Astrocyte (in vitro differentiated cells and primary cell): ENCODE results near the gene STK24. TPM values are rescaled to one million over a fixed set of nuclear protein-coding genes. Genes with fewer than 3 reads are reported as not detected.
A peak's percentile ranks its signal among the peaks of the same experiment; 100 is the strongest.

Experiments
- DNase-seq: peaks from one replicate; pipeline ENCODE4 v3.0.0-alpha.2; 2010; ENCODE audit warnings: low read depth
- FAIRE-seq: peaks from 2 replicates; lab custom pipeline; 2011; peaks lifted over from hg19 to GRCh38; lab: Jason Lieb, UNC
- H2AFZ ChIP-seq: 2 replicates; pipeline ENCODE4 v1.6.0; 2012; ENCODE audit warnings: low read depth, low read length, inconsistent platforms
- H3K27ac ChIP-seq: 2 replicates; pipeline ENCODE4 v1.5.1; 2011; ENCODE audit warnings: low read depth, low read length, inconsistent platforms
- H3K27me3 ChIP-seq: 2 replicates; pipeline ENCODE4 v1.6.0; 2011; ENCODE audit warnings: low read length, inconsistent platforms; ENCODE audit not compliant: insufficient read depth
- H3K36me3 ChIP-seq: 2 replicates; pipeline ENCODE4 v1.5.1; 2011; ENCODE audit warnings: low read length, inconsistent platforms; ENCODE audit not compliant: insufficient read depth
- H3K4me1 ChIP-seq: 2 replicates; pipeline ENCODE4 v1.5.1; 2011; ENCODE audit warnings: low read length, inconsistent platforms; ENCODE audit not compliant: insufficient read depth
- H3K4me2 ChIP-seq: 2 replicates; pipeline ENCODE4 v1.6.0; 2012; ENCODE audit warnings: low read length, inconsistent platforms
- H3K4me3 ChIP-seq: 2 replicates; pipeline ENCODE4 v1.5.1; 2011; ENCODE audit warnings: low read depth, mild to moderate bottlenecking, low read length, inconsistent platforms; ENCODE audit not compliant: insufficient read depth
- H3K79me2 ChIP-seq: 2 replicates; pipeline ENCODE4 v1.6.0; 2012; ENCODE audit warnings: mild to moderate bottlenecking, low read length, inconsistent platforms; ENCODE audit not compliant: insufficient read depth
- H3K9ac ChIP-seq: 2 replicates; pipeline ENCODE4 v1.6.0; 2012; ENCODE audit warnings: mild to moderate bottlenecking, low read length, inconsistent platforms
- H3K9me3 ChIP-seq: 2 replicates; pipeline ENCODE4 v1.5.1; 2012; ENCODE audit warnings: low read depth, mild to moderate bottlenecking, low read length, inconsistent platforms; ENCODE audit not compliant: insufficient read depth
- H4K20me1 ChIP-seq: 2 replicates; pipeline ENCODE4 v1.6.0; 2012; ENCODE audit warnings: low read length, inconsistent platforms; ENCODE audit not compliant: insufficient read depth
- H3K27ac Mint-ChIP-seq: one replicate; pipeline ENCODE4 v1.8.0; 2021; ENCODE audit warnings: mild to moderate bottlenecking, mixed read lengths; ENCODE audit not compliant: unreplicated experiment
- H3K27me3 Mint-ChIP-seq: one replicate; pipeline ENCODE4 v1.8.0; 2021; ENCODE audit warnings: low read depth, mixed read lengths; ENCODE audit not compliant: unreplicated experiment
- H3K36me3 Mint-ChIP-seq: one replicate; pipeline ENCODE4 v1.8.0; 2021; ENCODE audit warnings: low read depth, mixed read lengths; ENCODE audit not compliant: unreplicated experiment
- H3K4me1 Mint-ChIP-seq: one replicate; pipeline ENCODE4 v1.8.0; 2021; ENCODE audit warnings: low read depth, mixed read lengths; ENCODE audit not compliant: unreplicated experiment
- H3K4me3 Mint-ChIP-seq: one replicate; pipeline ENCODE4 v1.8.0; 2021; ENCODE audit warnings: mild to moderate bottlenecking, moderate library complexity, mixed read lengths; ENCODE audit not compliant: unreplicated experiment
- H3K9me3 Mint-ChIP-seq: one replicate; pipeline ENCODE4 v1.8.0; 2021; ENCODE audit warnings: mild to moderate bottlenecking, mixed read lengths; ENCODE audit not compliant: unreplicated experiment
- EZH2 ChIP-seq: IDR thresholded peaks from 2 replicates; pipeline ENCODE4 v1.6.1; 2012; ENCODE audit warnings: mild to moderate bottlenecking, low read length, inconsistent platforms; ENCODE audit not compliant: insufficient read depth
- total RNA-seq: library from RNA; stranded (reverse); gene quantifications from 2 replicates; pipeline ENCODE4 v1.2.1, GENCODE V29; 2021
- TF ChIP-seq, protein P1 (sequence below): IDR thresholded peaks from 2 replicates; pipeline ENCODE4 v1.5.1; 2011; ENCODE audit warnings: low read depth, mild to moderate bottlenecking, inconsistent platforms, low read length, moderate library complexity; ENCODE audit not compliant: insufficient read depth

Gene STK24
- total RNA-seq, 1 donor from 2014 or later = 96.1 TPM

DNA sequence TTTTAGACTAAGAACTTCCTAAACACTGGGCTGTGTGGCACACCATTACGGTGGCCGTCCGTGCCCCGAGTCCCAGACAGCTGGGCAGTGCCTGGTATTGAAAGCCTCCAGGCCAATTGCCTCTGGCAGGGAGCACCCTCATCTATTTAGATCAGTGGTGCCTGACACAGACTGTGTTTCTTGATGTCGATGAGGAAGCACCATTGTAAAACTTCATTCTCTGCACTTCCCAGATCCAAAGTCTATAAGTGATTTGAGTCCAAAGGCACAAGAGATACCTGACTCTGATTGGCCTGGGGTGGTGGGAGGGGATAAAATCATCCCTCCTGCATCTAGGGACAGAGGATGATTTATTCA is 8.5 kb upstream of the STK24 start:
- Mint-ChIP-seq H3K4me1 (peaks cover 24% of the 10 kb centered on the region), H3K4me3 (no peak overlapping the region), H3K9me3 (peaks cover 1% of the 10 kb centered on the region), H3K36me3 (no peaks in the 10 kb centered on the region), H3K27ac (no peak overlapping the region), H3K27me3 (no peaks in the 10 kb centered on the region)
- H3K79me2 ChIP-seq = no peaks in the 10 kb centered on the region
- no peak overlapping the region for H3K27ac ChIP-seq
- no peak overlapping the region for H2AFZ ChIP-seq
- H3K4me3 ChIP-seq = no peak overlapping the region
- no peaks in the 10 kb centered on the region for H3K27me3 ChIP-seq
- H4K20me1 ChIP-seq = no peaks in the 10 kb centered on the region
- no peak overlapping the region for H3K4me2 ChIP-seq
- no peak for FAIRE-seq
- H3K9ac ChIP-seq = no peak overlapping the region
- TF ChIP-seq EZH2 = no peak
- TF ChIP-seq, protein P1, sequence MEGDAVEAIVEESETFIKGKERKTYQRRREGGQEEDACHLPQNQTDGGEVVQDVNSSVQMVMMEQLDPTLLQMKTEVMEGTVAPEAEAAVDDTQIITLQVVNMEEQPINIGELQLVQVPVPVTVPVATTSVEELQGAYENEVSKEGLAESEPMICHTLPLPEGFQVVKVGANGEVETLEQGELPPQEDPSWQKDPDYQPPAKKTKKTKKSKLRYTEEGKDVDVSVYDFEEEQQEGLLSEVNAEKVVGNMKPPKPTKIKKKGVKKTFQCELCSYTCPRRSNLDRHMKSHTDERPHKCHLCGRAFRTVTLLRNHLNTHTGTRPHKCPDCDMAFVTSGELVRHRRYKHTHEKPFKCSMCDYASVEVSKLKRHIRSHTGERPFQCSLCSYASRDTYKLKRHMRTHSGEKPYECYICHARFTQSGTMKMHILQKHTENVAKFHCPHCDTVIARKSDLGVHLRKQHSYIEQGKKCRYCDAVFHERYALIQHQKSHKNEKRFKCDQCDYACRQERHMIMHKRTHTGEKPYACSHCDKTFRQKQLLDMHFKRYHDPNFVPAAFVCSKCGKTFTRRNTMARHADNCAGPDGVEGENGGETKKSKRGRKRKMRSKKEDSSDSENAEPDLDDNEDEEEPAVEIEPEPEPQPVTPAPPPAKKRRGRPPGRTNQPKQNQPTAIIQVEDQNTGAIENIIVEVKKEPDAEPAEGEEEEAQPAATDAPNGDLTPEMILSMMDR = no peak
- H3K9me3 ChIP-seq = no peaks in the 10 kb centered on the region
- H3K36me3 ChIP-seq = no peaks in the 10 kb centered on the region
- H3K4me1 ChIP-seq = peaks cover 20% of the 10 kb centered on the region
- DNase-seq = no peak

DNA sequence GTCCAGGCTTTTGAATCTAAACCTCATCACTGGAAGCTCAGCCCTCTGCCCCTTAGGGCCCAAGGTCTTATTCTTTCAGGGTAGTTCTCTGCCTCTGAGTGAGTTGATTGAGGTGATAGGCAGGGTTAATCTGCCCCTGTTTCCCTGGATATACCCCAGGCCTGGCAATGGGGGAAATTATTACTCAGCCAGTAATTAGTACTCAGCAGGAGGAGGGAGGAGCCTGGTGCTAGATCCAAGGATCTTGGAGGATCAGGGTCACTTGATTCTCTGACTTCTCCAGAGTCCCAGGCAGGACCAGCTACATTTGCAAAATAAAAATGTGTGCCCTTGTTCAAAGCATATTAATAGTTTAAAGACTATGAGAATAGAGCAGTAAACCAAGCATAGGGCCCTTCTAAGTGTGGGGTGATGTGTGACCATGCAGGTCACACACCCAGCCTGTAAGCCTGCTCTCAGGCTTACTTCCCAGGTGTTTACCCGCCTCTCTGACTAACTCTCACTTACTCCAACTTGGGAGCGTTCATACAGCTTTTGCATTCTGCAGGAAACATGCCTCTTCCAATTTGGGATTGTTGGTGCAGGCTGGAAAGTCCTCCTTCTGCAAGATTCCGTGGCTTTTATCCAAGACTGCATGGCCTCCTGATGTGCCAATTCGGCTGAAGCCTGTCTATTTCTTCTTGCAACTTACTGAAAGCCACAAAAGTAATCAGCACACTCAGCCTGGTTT is 7.9 kb upstream of the STK24 start:
- Histone ChIP-seq H3K9ac (no peak overlapping the region), H3K4me3 (no peak overlapping the region), H3K27me3 (no peaks in the 10 kb centered on the region), H3K27ac (no peak overlapping the region), H3K79me2 (no peaks in the 10 kb centered on the region), H3K9me3 (no peaks in the 10 kb centered on the region), H4K20me1 (no peaks in the 10 kb centered on the region), H2AFZ (no peak overlapping the region), H3K36me3 (no peaks in the 10 kb centered on the region), H3K4me1 (peaks cover 20% of the 10 kb centered on the region), H3K4me2 (no peak overlapping the region)
- no peak overlapping the region for H3K27ac Mint-ChIP-seq
- no peak overlapping the region for H3K4me3 Mint-ChIP-seq
- no peak for FAIRE-seq
- peaks cover 1% of the 10 kb centered on the region for H3K9me3 Mint-ChIP-seq
- H3K4me1 Mint-ChIP-seq = peaks cover 24% of the 10 kb centered on the region
- no peak for TF ChIP-seq EZH2
- TF ChIP-seq, protein P1 = no peak
- no peak for DNase-seq
- no peaks in the 10 kb centered on the region for H3K27me3 Mint-ChIP-seq
- H3K36me3 Mint-ChIP-seq = peaks cover under 1% of the 10 kb centered on the region

DNA sequence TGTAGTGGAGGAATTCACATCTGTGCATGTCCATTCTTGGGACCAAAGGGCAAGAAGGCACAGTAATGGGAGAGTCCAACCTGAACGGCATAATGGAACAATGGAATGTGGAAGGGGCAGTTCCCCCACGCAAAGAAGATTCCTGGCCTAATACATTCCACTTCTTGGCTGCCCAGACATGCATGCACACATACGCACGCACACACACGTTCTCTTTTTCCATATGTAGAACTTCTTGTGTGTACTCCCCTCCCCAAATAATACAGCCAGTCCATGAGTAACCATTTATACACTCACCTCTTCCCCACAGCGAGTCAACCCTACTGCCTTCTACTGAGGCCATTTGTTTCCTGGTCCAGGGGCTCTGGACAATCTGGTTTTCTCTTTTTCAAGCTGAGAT is 6.0 kb upstream of the STK24 start:
- no peaks in the 10 kb centered on the region for H3K79me2 ChIP-seq
- peak overlapping the region; percentile 22 for H3K4me3 Mint-ChIP-seq
- FAIRE-seq (no peak), DNase-seq (no peak)
- no peak overlapping the region for H3K4me3 ChIP-seq
- H3K9me3 ChIP-seq = no peaks in the 10 kb centered on the region
- H4K20me1 ChIP-seq = no peaks in the 10 kb centered on the region
- peaks cover 23% of the 10 kb centered on the region for H3K4me1 ChIP-seq
- H3K4me1 Mint-ChIP-seq = peaks cover 28% of the 10 kb centered on the region
- H3K36me3 ChIP-seq = no peaks in the 10 kb centered on the region
- H2AFZ ChIP-seq = no peak overlapping the region
- no peak overlapping the region for H3K4me2 ChIP-seq
- no peaks in the 10 kb centered on the region for H3K27me3 Mint-ChIP-seq
- no peaks in the 10 kb centered on the region for H3K27me3 ChIP-seq
- H3K9ac ChIP-seq = no peak overlapping the region
- H3K36me3 Mint-ChIP-seq = peaks cover 2% of the 10 kb centered on the region
- H3K9me3 Mint-ChIP-seq = no peaks in the 10 kb centered on the region
- no peak overlapping the region for H3K27ac ChIP-seq
- TF ChIP-seq, protein P1 = no peak
- no peak for TF ChIP-seq EZH2
- peak overlapping the region; percentile 16 for H3K27ac Mint-ChIP-seq
